Muscle layer of duodenum (tissue), 2 donors: ENCODE data around the gene MORF4L1.
"Not testable (repeated sequence)": the region's sequence is repeated elsewhere in the genome, so short reads cannot be mapped to it uniquely, and the experiment has no call there.

ENCODE experiments used
- H3K27ac ChIP-seq: one replicate; pipeline ENCODE4 v1.7.0; 2013; ENCODE audit warnings: mild to moderate bottlenecking, low read length
- H3K27me3 ChIP-seq: one replicate; pipeline ENCODE4 v1.7.0; 2013; ENCODE audit warnings: low read depth, mild to moderate bottlenecking, control low read depth, low read length
- H3K36me3 ChIP-seq, 2 donors: one replicate each; pipeline ENCODE4 v1.7.0; 2013; ENCODE audit warnings: low read length in 2 of 2, control low read depth in 1 of 2, mild to moderate bottlenecking in 1 of 2; ENCODE audit not compliant: insufficient read depth in 2 of 2, control insufficient read depth in 1 of 2
- H3K4me1 ChIP-seq, 2 donors: one replicate each; pipeline ENCODE4 v1.7.0; 2013; ENCODE audit warnings: low read length in 2 of 2, mild to moderate bottlenecking in 2 of 2, control low read depth in 1 of 2, moderate library complexity in 1 of 2; ENCODE audit not compliant: insufficient read depth in 2 of 2, control insufficient read depth in 1 of 2
- H3K4me3 ChIP-seq, 2 donors: one replicate each; pipeline ENCODE4 v1.7.0; 2013; ENCODE audit warnings: low read length in 2 of 2, low read depth in 1 of 2, mild to moderate bottlenecking in 1 of 2
- H3K9me3 ChIP-seq, 2 donors: one replicate each; pipeline ENCODE4 v1.7.0; 2013; ENCODE audit warnings: low read length in 2 of 2, control low read depth in 1 of 2, mild to moderate bottlenecking in 1 of 2; ENCODE audit not compliant: control insufficient read depth in 1 of 2
- donor health status: healthy.

MORF4L1 gene

GRCh38 chr15:78841376-78841706 is 31.3 kb upstream of the MORF4L1 start:
- H3K4me3 ChIP-seq = no peak overlapping the region
- no peak overlapping the region for H3K27ac ChIP-seq
- no peaks in the 10 kb centered on the region for H3K36me3 ChIP-seq
- peaks cover 0 to 7% of the 10 kb centered on the region in 2 donors for H3K4me1 ChIP-seq
- H3K9me3 ChIP-seq = no peaks in the 10 kb centered on the region
- no peaks in the 10 kb centered on the region for H3K27me3 ChIP-seq

- Histone ChIP-seq H3K4me3 (no peak overlapping the region), H3K4me1 (peaks cover 0 to 7% of the 10 kb centered on the region in 2 donors), H3K36me3 (no peaks in the 10 kb centered on the region), H3K9me3 (no peaks in the 10 kb centered on the region), H3K27ac (no peak overlapping the region), H3K27me3 (no peaks in the 10 kb centered on the region)
Observed at GRCh38 chr15:78841891-78842290, 30.8 kb upstream of the MORF4L1 start.

- H3K27me3 ChIP-seq = no peaks in the 10 kb centered on the region
- no peak overlapping the region for H3K27ac ChIP-seq
- H3K4me1 ChIP-seq = peaks cover 0 to 7% of the 10 kb centered on the region in 2 donors
- no peaks in the 10 kb centered on the region for H3K9me3 ChIP-seq
- H3K36me3 ChIP-seq = no peaks in the 10 kb centered on the region
- H3K4me3 ChIP-seq = no peak overlapping the region
Observed at GRCh38 chr15:78842519-78842918, 30.2 kb upstream of the MORF4L1 start.

- not testable (repeated sequence) for H3K36me3 ChIP-seq, H3K27me3 ChIP-seq, H3K4me3 ChIP-seq, H3K9me3 ChIP-seq, H3K27ac ChIP-seq, H3K4me1 ChIP-seq
Observed at GRCh38 chr15:78846906-78847305, 25.8 kb upstream of the MORF4L1 start.

DNA sequence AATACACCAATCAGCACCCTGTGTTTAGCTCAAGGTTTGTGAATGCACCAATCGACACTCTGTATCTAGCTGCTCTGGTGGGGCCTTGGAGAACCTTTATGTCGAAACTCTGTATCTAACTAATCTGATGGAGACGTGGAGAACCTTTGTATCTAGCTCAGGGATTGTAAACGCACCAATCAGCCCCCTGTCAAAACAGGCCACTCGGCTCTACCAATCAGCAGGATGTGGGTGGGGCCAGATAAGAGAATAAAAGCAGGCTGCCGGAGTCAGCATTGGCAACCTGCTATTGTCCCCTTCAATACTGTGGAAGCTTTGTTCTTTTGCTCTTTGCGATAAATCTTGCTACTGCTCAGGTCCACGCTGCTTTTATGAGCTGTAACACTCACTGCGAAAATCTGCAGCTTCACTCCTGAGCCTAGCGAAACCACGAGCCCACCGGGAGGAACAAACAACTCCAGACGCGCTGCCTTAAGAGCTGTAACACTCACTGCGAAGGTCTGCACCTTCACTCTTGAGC is 25.2 kb upstream of the MORF4L1 start:
- H3K36me3 ChIP-seq, H3K27me3 ChIP-seq: not testable (repeated sequence)

GRCh38 chr15:78850352-78850751 is 22.3 kb upstream of the MORF4L1 start:
- Histone ChIP-seq H3K4me3 (no peak overlapping the region), H3K4me1 (no peaks in the 10 kb centered on the region), H3K9me3 (no peaks in the 10 kb centered on the region), H3K27me3 (no peaks in the 10 kb centered on the region), H3K36me3 (no peaks in the 10 kb centered on the region), H3K27ac (no peak overlapping the region)

More for the DNA sequence above, 25.2 kb upstream of the MORF4L1 start:
- H3K27ac ChIP-seq, H3K4me3 ChIP-seq, H3K4me1 ChIP-seq, H3K9me3 ChIP-seq: not testable (repeated sequence)

DNA sequence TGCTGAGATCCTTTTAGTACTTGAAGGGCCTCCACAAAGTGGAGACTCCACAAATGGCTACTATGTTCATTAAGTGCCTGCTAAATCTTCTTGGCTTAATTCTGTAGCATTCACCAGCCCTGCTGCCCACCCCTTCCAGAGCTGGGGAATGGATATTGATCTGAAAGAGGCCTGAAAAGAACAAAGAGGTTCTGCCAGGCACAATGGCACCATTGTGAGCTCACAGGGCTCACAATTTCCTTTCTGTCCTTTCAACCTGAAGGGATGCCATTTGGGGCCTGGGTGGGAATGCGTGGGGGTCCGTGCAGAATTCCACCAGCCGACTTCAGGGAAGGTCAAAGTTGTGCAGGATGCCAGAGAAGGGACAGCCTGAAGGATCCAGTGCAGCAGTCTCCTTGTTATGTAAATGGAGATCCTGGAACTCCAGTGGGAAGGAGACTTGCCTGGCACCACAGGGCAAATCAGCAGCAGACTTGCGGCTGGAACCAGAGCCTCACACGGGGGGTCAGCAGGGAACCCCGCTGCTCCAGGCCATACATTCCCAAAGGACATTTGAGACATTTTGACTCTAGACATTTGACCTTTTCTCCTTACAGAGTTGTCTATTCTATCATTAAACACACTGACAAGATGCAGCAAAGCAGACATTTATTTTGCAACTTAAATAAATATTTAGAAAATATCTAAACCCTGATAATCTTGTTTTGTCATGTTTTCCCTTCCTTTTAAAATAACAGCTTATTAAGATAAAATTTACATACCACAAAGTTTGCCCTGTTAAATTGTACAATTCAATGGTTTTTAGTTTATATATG is 21.5 kb upstream of the MORF4L1 start:
- no peaks in the 10 kb centered on the region for H3K36me3 ChIP-seq
- no peaks in the 10 kb centered on the region for H3K4me1 ChIP-seq
- H3K4me3 ChIP-seq = no peak overlapping the region
- H3K27me3 ChIP-seq = no peaks in the 10 kb centered on the region
- no peaks in the 10 kb centered on the region for H3K9me3 ChIP-seq
- no peak overlapping the region for H3K27ac ChIP-seq

DNA sequence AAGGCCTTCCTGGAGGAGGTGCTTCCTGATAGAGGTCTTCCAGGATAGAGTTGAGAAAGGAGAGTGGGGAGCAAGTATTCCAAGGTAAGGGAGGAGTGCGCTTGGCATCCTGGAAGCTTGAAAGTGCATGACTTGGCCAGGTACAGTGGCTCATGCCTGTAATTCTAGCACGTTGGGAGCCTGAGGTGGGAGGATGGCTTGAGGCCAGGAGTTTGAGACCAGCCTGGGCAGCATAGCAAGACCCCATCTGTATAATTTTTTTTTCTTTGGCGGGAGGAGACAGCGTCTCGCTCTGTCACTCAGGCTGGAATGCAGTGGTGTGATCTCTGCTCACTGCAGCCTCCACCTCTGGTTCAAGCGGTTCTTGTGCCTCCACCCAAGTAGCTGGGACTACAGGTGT is 19.2 kb upstream of the MORF4L1 start:
- Histone ChIP-seq H3K4me1 (no peaks in the 10 kb centered on the region), H3K4me3 (no peak overlapping the region), H3K27ac (no peak overlapping the region)

GRCh38 chr15:78854833-78855372 is 17.8 kb upstream of the MORF4L1 start:
- Histone ChIP-seq H3K9me3 (no peaks in the 10 kb centered on the region), H3K36me3 (no peaks in the 10 kb centered on the region), H3K4me3 (no peak overlapping the region), H3K27ac (no peak overlapping the region), H3K27me3 (no peaks in the 10 kb centered on the region), H3K4me1 (no peaks in the 10 kb centered on the region)

More for the DNA sequence above, 19.2 kb upstream of the MORF4L1 start:
- H3K9me3 ChIP-seq = no peaks in the 10 kb centered on the region
- no peaks in the 10 kb centered on the region for H3K36me3 ChIP-seq
- H3K27me3 ChIP-seq = no peaks in the 10 kb centered on the region

GRCh38 chr15:78855746-78856145 is 16.9 kb upstream of the MORF4L1 start:
- Histone ChIP-seq H3K4me1 (no peaks in the 10 kb centered on the region), H3K27me3 (no peaks in the 10 kb centered on the region), H3K9me3 (no peaks in the 10 kb centered on the region), H3K36me3 (no peaks in the 10 kb centered on the region), H3K27ac (no peak overlapping the region), H3K4me3 (no peak overlapping the region)

- Histone ChIP-seq H3K27ac (peak overlapping the region; percentile 51), H3K9me3 (no peaks in the 10 kb centered on the region), H3K27me3 (no peaks in the 10 kb centered on the region), H3K4me1 (no peaks in the 10 kb centered on the region), H3K36me3 (no peaks in the 10 kb centered on the region), H3K4me3 (peak overlapping the region; percentile 56 to 65)
Observed at GRCh38 chr15:78859971-78860719, 12.5 kb upstream of the MORF4L1 start.
